WTC11 (cell line): Measurements from ENCODE around the gene TNFRSF13B.
"Not testable (repeated sequence)": the region's sequence is repeated elsewhere in the genome, so short reads cannot be mapped to it uniquely, and the experiment has no call there.

ENCODE experiments used
- ESRRA ChIP-seq: sonication (generic); formaldehyde crosslinking; IDR thresholded peaks from 2 replicates; pipeline ENCODE4 v1.8.1; 2022; ENCODE audit warnings: mild to moderate bottlenecking, missing genetic modification reagents, borderline replicate concordance
- SMAD3 ChIP-seq: sonication (generic); formaldehyde crosslinking; IDR thresholded peaks from 2 replicates; pipeline ENCODE4 v1.8.0; 2022; ENCODE audit warnings: missing genetic modification reagents, mild to moderate bottlenecking, borderline replicate concordance
- TEAD4 ChIP-seq: sonication (generic); formaldehyde crosslinking; IDR thresholded peaks from 2 replicates; pipeline ENCODE4 v1.8.0; 2022; ENCODE audit warnings: mild to moderate bottlenecking, missing genetic modification reagents
- ZNF121 ChIP-seq: sonication (generic); formaldehyde crosslinking; IDR thresholded peaks from 2 replicates; pipeline ENCODE4 v1.8.0; 2023; ENCODE audit warnings: missing genetic modification reagents
- TF ChIP-seq, protein P1 (sequence below): sonication (generic); formaldehyde crosslinking; IDR thresholded peaks from 2 replicates; pipeline ENCODE4 v1.8.1; 2023; ENCODE audit warnings: mild to moderate bottlenecking, moderate library complexity, missing genetic modification reagents
- TF ChIP-seq, protein P2 (sequence below): sonication (generic); formaldehyde crosslinking; IDR thresholded peaks from 2 replicates; pipeline ENCODE4 v1.8.1; 2023; ENCODE audit warnings: mild to moderate bottlenecking, missing genetic modification reagents
- TF ChIP-seq, protein P3 (sequence below): fragments of 200-600 bp; IDR thresholded peaks from 2 replicates; pipeline ENCODE4 v1.8.0; 2022; ENCODE audit warnings: antibody characterized with exemption
- TF ChIP-seq, protein P4 (sequence below): fragments of 250-450 bp; sonication (Bioruptor Pico); IDR thresholded peaks from 2 replicates; pipeline ENCODE4 v2.1.2; 2022; ENCODE audit warnings: mild to moderate bottlenecking, moderate library complexity
- TF ChIP-seq, protein P5 (sequence below): sonication (generic); formaldehyde crosslinking; IDR thresholded peaks from 2 replicates; pipeline ENCODE4 v1.8.1; 2023; ENCODE audit warnings: mild to moderate bottlenecking, missing genetic modification reagents

DNA sequence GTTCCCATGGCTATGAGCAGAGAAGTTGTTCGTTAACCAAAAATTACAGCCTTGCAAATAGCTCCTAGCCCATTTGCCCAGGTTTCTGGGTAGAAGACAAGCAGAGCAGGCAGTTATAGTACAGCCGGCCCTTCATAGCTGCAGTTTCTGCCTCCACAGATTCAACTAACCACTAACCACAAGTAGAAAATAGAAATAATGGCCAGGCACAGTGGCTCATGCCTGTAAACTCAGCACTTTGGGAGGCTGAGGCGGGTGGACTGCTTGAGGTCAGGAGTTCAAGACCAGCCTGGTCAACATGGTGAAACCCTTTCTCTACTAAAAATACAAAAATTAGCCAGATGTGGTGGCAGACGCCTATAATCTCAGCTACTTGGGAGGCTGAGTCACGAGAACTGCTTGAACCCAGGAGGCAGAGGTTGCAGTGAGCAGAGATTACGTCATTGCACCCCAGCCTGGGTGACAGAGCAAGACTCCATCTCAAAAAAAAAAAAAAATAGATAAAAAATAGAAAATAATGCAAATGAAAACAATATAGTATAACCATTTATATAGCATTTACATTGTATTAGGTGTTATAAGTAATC is 7.4 kb upstream of the TNFRSF13B start:
- TF ChIP-seq SMAD3, TEAD4, ZNF121, ESRRA (CRISPR knock-in tag): not testable (repeated sequence)
- TF ChIP-seq, protein P1, sequence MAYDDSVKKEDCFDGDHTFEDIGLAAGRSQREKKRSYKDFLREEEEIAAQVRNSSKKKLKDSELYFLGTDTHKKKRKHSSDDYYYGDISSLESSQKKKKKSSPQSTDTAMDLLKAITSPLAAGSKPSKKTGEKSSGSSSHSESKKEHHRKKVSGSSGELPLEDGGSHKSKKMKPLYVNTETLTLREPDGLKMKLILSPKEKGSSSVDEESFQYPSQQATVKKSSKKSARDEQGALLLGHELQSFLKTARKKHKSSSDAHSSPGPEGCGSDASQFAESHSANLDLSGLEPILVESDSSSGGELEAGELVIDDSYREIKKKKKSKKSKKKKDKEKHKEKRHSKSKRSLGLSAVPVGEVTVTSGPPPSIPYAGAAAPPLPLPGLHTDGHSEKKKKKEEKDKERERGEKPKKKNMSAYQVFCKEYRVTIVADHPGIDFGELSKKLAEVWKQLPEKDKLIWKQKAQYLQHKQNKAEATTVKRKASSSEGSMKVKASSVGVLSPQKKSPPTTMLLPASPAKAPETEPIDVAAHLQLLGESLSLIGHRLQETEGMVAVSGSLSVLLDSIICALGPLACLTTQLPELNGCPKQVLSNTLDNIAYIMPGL (CRISPR knock-in tag) = not testable (repeated sequence)
- TF ChIP-seq, protein P2, sequence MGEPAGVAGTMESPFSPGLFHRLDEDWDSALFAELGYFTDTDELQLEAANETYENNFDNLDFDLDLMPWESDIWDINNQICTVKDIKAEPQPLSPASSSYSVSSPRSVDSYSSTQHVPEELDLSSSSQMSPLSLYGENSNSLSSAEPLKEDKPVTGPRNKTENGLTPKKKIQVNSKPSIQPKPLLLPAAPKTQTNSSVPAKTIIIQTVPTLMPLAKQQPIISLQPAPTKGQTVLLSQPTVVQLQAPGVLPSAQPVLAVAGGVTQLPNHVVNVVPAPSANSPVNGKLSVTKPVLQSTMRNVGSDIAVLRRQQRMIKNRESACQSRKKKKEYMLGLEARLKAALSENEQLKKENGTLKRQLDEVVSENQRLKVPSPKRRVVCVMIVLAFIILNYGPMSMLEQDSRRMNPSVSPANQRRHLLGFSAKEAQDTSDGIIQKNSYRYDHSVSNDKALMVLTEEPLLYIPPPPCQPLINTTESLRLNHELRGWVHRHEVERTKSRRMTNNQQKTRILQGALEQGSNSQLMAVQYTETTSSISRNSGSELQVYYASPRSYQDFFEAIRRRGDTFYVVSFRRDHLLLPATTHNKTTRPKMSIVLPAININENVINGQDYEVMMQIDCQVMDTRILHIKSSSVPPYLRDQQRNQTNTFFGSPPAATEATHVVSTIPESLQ = not testable (repeated sequence)
- TF ChIP-seq, protein P3, sequence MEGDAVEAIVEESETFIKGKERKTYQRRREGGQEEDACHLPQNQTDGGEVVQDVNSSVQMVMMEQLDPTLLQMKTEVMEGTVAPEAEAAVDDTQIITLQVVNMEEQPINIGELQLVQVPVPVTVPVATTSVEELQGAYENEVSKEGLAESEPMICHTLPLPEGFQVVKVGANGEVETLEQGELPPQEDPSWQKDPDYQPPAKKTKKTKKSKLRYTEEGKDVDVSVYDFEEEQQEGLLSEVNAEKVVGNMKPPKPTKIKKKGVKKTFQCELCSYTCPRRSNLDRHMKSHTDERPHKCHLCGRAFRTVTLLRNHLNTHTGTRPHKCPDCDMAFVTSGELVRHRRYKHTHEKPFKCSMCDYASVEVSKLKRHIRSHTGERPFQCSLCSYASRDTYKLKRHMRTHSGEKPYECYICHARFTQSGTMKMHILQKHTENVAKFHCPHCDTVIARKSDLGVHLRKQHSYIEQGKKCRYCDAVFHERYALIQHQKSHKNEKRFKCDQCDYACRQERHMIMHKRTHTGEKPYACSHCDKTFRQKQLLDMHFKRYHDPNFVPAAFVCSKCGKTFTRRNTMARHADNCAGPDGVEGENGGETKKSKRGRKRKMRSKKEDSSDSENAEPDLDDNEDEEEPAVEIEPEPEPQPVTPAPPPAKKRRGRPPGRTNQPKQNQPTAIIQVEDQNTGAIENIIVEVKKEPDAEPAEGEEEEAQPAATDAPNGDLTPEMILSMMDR = not testable (repeated sequence)
- TF ChIP-seq, protein P4, sequence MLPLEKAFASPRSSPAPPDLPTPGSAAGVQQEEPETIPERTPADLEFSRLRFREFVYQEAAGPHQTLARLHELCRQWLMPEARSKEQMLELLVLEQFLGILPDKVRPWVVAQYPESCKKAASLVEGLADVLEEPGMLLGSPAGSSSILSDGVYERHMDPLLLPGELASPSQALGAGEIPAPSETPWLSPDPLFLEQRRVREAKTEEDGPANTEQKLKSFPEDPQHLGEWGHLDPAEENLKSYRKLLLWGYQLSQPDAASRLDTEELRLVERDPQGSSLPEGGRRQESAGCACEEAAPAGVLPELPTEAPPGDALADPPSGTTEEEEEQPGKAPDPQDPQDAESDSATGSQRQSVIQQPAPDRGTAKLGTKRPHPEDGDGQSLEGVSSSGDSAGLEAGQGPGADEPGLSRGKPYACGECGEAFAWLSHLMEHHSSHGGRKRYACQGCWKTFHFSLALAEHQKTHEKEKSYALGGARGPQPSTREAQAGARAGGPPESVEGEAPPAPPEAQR (CRISPR knock-in tag) = not testable (repeated sequence)
- TF ChIP-seq, protein P5, sequence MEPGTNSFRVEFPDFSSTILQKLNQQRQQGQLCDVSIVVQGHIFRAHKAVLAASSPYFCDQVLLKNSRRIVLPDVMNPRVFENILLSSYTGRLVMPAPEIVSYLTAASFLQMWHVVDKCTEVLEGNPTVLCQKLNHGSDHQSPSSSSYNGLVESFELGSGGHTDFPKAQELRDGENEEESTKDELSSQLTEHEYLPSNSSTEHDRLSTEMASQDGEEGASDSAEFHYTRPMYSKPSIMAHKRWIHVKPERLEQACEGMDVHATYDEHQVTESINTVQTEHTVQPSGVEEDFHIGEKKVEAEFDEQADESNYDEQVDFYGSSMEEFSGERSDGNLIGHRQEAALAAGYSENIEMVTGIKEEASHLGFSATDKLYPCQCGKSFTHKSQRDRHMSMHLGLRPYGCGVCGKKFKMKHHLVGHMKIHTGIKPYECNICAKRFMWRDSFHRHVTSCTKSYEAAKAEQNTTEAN (CRISPR knock-in tag) = not testable (repeated sequence)
